IMR-90 (cell line): ENCODE measurements around the gene POLR1E. TPM values are rescaled to one million over a fixed set of nuclear protein-coding genes. Genes with fewer than 3 reads are reported as not detected.
A peak's percentile ranks its signal among the peaks of the same experiment; 100 is the strongest.

Experiments
- ATAC-seq: fragments of 200-7000 bp; cut with Tn5 transposase; 2 replicates; pipeline ENCODE4 v1.9.1; 2020; ENCODE audit warnings: low read depth, mild to moderate bottlenecking, moderate library complexity
- BruUV-seq: library from RNA; stranded (reverse); fragments of 400-500 nt; replicated peaks from 2 replicates; lab custom pipeline; 2021; lab: Mats Ljungman, UMichigan
- CTCF ChIA-PET: fragments of 300-600 bp; formaldehyde crosslinking; extraction: SDS; loops from one replicate; lab custom pipeline; 2021; ENCODE audit warnings: antibody characterized with exemption; lab: Yijun Ruan, JAX
- POLR2A ChIA-PET: fragments of 300-600 bp; sonication (Branson Sonifier 250); formaldehyde crosslinking; loops from one replicate; lab custom pipeline; 2022; ENCODE audit warnings: antibody characterized with exemption; ENCODE audit not compliant: unreplicated experiment; lab: Charles Lee
- DNase-seq: peaks from one replicate; pipeline ENCODE4 v3.0.0; 2013
- H2AFZ ChIP-seq: replicated peaks from 2 replicates; pipeline ENCODE3; 2013; ENCODE audit warnings: low read length, mild to moderate bottlenecking; ENCODE audit not compliant: poor library complexity
- H2AK5ac ChIP-seq: 2 replicates; pipeline ENCODE4 v1.6.1; 2013; ENCODE audit warnings: low read depth, low read length, inconsistent platforms
- H2AK9ac ChIP-seq: replicated peaks from 2 replicates; pipeline ENCODE3; 2013; ENCODE audit warnings: mild to moderate bottlenecking, low read depth, low read length, moderate library complexity; ENCODE audit not compliant: poor library complexity
- H2BK120ac ChIP-seq: 2 replicates; pipeline ENCODE4 v1.6.1; 2013; ENCODE audit warnings: low read depth, low read length, inconsistent platforms
- H2BK15ac ChIP-seq: 3 replicates; pipeline ENCODE4 v1.6.1; 2013; ENCODE audit warnings: low read depth, low read length, inconsistent platforms
- H2BK20ac ChIP-seq: 2 replicates; pipeline ENCODE4 v1.6.1; 2013; ENCODE audit warnings: low read depth, mild to moderate bottlenecking, inconsistent platforms, low read length, moderate library complexity
- H2BK5ac ChIP-seq: 2 replicates; pipeline ENCODE4 v1.6.1; 2013; ENCODE audit warnings: mild to moderate bottlenecking, low read depth, low read length, inconsistent platforms; ENCODE audit not compliant: poor library complexity, severe bottlenecking
- H3K14ac ChIP-seq: replicated peaks from 2 replicates; pipeline ENCODE4 v1.6.1; 2013; ENCODE audit warnings: low read depth, low read length, inconsistent platforms
- H3K18ac ChIP-seq: 2 replicates; pipeline ENCODE4 v1.6.1; 2013; ENCODE audit warnings: low read depth, low read length, control low read depth
- H3K23ac ChIP-seq: 2 replicates; pipeline ENCODE4 v1.6.1; 2013; ENCODE audit warnings: low read depth, low read length, inconsistent platforms
- H3K27ac ChIP-seq: 2 replicates; pipeline ENCODE4 v1.5.1; 2013; ENCODE audit warnings: mild to moderate bottlenecking, control low read depth, low read length; ENCODE audit not compliant: insufficient read depth
- H3K27me3 ChIP-seq: 2 replicates; pipeline ENCODE4 v1.6.1; 2013; ENCODE audit warnings: low read length; ENCODE audit not compliant: control insufficient read depth, insufficient read depth
- H3K36me3 ChIP-seq: 2 replicates; pipeline ENCODE4 v1.6.1; 2013; ENCODE audit warnings: low read length, mixed read lengths; ENCODE audit not compliant: control insufficient read depth, insufficient read depth
- H3K4ac ChIP-seq: 2 replicates; pipeline ENCODE4 v1.6.1; 2013; ENCODE audit warnings: low read depth, low read length, inconsistent platforms
- H3K4me1 ChIP-seq: 2 replicates; pipeline ENCODE4 v1.6.1; 2013; ENCODE audit warnings: low read length, mixed read lengths; ENCODE audit not compliant: control insufficient read depth, insufficient read depth
- H3K4me2 ChIP-seq: 2 replicates; pipeline ENCODE4 v1.6.1; 2013; ENCODE audit warnings: low read depth, mild to moderate bottlenecking, control low read depth, low read length, moderate library complexity
- H3K4me3 ChIP-seq: 2 replicates; pipeline ENCODE4 v1.5.1; 2013; ENCODE audit warnings: low read depth, mild to moderate bottlenecking, control low read depth, low read length, moderate library complexity; ENCODE audit not compliant: insufficient read depth
- H3K56ac ChIP-seq: 2 replicates; pipeline ENCODE4 v1.6.1; 2013; ENCODE audit warnings: low read length, inconsistent platforms; ENCODE audit not compliant: insufficient read depth; ENCODE audit errors: extremely low read depth
- H3K79me1 ChIP-seq, 2 experiments: 2 replicates each; pipeline ENCODE4 v1.6.1; 2013; ENCODE audit warnings: low read length in 2 of 2, inconsistent platforms in 1 of 2, low read depth in 1 of 2
- H3K9ac ChIP-seq: 2 replicates; pipeline ENCODE4 v1.6.1; 2013; ENCODE audit warnings: low read depth, low read length, control low read depth
- H3K9me1 ChIP-seq: 2 replicates; pipeline ENCODE4 v1.6.1; 2013; ENCODE audit warnings: low read length, inconsistent platforms; ENCODE audit not compliant: insufficient read depth
- H3K9me3 ChIP-seq: 2 replicates; pipeline ENCODE4 v1.6.1; 2013; ENCODE audit warnings: low read length; ENCODE audit not compliant: control insufficient read depth, insufficient read depth
- H4K20me1 ChIP-seq: 2 replicates; pipeline ENCODE4 v1.6.1; 2013; ENCODE audit warnings: low read length, inconsistent platforms; ENCODE audit not compliant: insufficient read depth
- H4K5ac ChIP-seq: 2 replicates; pipeline ENCODE4 v1.6.1; 2013; ENCODE audit warnings: mild to moderate bottlenecking, low read depth, low read length, control low read depth
- H4K8ac ChIP-seq, 2 experiments: 2 replicates each; pipeline ENCODE4 v1.6.1; 2013; ENCODE audit warnings: low read depth in 2 of 2, low read length in 2 of 2, control low read depth in 1 of 2, inconsistent platforms in 1 of 2
- H4K91ac ChIP-seq: 2 replicates; pipeline ENCODE4 v1.6.1; 2013; ENCODE audit warnings: low read depth, low read length, inconsistent platforms; ENCODE audit not compliant: insufficient read depth
- MAZ ChIP-seq: IDR thresholded peaks from 2 replicates; pipeline ENCODE4 v1.6.1; 2012; ENCODE audit warnings: low read depth, mild to moderate bottlenecking, low read length, improper control_type of control experiment, moderate library complexity, borderline replicate concordance
- WGBS, 2 experiments: methylation state at CpG; one replicate each; pipeline versions ENCODE4 v1.1.5 to v1.1.7; 2013; ENCODE audit warnings: missing lambda C conversion rate in 2 of 2; ENCODE audit not compliant: insufficient read length in 1 of 2; ENCODE audit errors: extremely low coverage in 2 of 2; 5-methylcytosine and 5-hydroxymethylcytosine counted together
- dilution Hi-C: fragments of 300-500 bp; cut with HindIII; formaldehyde crosslinking; loops from one replicate; pipeline ENCODE4 v1.14.3; 2018; ENCODE audit warnings: low sequenced_read_pairs; ENCODE audit not compliant: unreplicated experiment
- in situ Hi-C: fragments of 300-500 bp; cut with MboI; formaldehyde crosslinking; loops from 3 replicates; pipeline ENCODE4 v1.14.3; 2019; ENCODE audit warnings: low sequenced_read_pairs, inconsistent platforms, mixed read lengths
- intact Hi-C: fragments of 100-400 bp; cut with micrococcal nuclease; formaldehyde crosslinking; loops from 2 replicates; pipeline ENCODE4 v1.10.0; 2022
- polyA plus RNA-seq, 3 experiments: library from polyadenylated mRNA; depleted of rRNA; stranded (reverse); fragments of >200 nt; gene quantifications; 2 replicates each; pipeline ENCODE4 v1.2.3, GENCODE V29; 2012; ENCODE audit warnings: low replicate concordance in 1 of 3
- total RNA-seq: library from RNA; depleted of rRNA; stranded (reverse); fragments of >200 nt; gene quantifications from 2 replicates; pipeline ENCODE4 v1.2.3, GENCODE V29; 2012

POLR1E gene
- total and polyA plus RNA-seq, 2 of the 4 experiments (the other 2 are of a cell fraction): 48.0 to 71.9 TPM

DNA sequence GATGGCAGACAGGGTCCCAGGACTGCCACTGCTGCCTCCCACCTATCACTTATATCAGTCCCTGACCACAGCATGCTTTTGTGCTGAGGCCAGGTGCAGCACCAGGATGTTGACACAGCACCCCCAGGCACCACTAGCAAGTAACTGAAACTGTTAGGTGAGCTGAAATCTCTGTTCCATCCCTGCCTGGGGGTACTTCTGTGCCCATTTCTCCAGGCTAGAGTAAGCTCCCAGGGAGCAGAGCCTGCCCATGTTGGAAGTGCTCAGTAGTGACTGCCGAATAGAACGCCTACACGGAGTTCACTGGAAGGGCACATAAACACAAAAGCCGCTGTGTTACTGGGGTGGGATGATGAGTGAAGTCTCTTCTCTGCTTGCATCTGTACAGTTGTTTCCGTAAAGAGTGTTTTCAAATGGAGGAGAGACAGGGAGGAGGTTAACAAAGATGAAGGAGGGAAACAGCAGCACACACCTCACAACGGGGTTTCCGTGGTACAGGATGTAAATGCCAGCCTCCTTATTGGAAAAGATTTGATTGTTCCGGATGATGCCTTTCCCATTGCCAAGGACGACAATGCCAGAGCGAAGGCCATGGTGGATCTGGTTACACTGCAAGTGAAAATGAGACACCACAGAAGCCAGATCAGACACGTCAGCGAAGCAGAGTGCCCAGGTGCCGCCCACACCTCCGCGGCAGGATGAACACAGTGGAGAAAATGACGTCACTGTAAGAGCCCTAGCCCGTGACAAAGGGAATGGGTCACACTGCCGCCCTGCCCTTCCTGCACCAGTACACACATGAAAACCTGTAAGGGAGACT lies 43.1 kb downstream of the POLR1E start:
- dilution Hi-C loops: no loop called here

More for the DNA sequence above, 43.1 kb downstream of the POLR1E start:
- no peak overlapping the region for H3K4ac ChIP-seq
- no peak overlapping the region for H4K8ac ChIP-seq
- H3K4me3 ChIP-seq: no peak overlapping the region
- DNase-seq (peak; percentile 16), ATAC-seq (no peak; the same call in 1 of the 2 replicates)
- no peak overlapping the region for H2BK5ac ChIP-seq
- H3K4me2 ChIP-seq: no peak overlapping the region
- no peak overlapping the region for H3K27ac ChIP-seq
- no peak for TF ChIP-seq MAZ
- no peak overlapping the region for H2BK120ac ChIP-seq
- H3K9ac ChIP-seq: no peak overlapping the region
- H3K27me3 ChIP-seq: no peaks in the 10 kb centered on the region
- ChIA-PET POLR2A (interaction anchor here (1.0 kb wide), 1 partner anchor 256 kb away, joined by 6 read pairs; no protein-coding TSS in a partner anchor), CTCF (no interaction called here)
- H2BK15ac ChIP-seq: no peak overlapping the region
- no TSS peak for BruUV-seq
- no peak overlapping the region for H2BK20ac ChIP-seq
- intact Hi-C loops (no loop called here), in situ Hi-C loops (no loop called here)
- no peaks in the 10 kb centered on the region; the same call in 1 of the 2 replicates for H3K9me1 ChIP-seq
- no peak overlapping the region for H3K23ac ChIP-seq
- WGBS, 2 experiments: 95% methylated on average over 11 of the region's 18 CpGs; no CpG with 5 or more reads in 1 of the 2 experiments
- peaks cover 26% of the 10 kb centered on the region for H3K36me3 ChIP-seq
- H4K5ac ChIP-seq: no peak overlapping the region
- no peak overlapping the region for H2AK5ac ChIP-seq
- H3K79me1 ChIP-seq: no peaks in the 10 kb centered on the region
- H3K56ac ChIP-seq: no peak overlapping the region
- no peaks in the 10 kb centered on the region for H3K9me3 ChIP-seq
- H4K20me1 ChIP-seq: no peaks in the 10 kb centered on the region
- H2AK9ac ChIP-seq: no peak overlapping the region
- no peak overlapping the region for H4K91ac ChIP-seq
- no peak overlapping the region for H2AFZ ChIP-seq
- no peak overlapping the region for H3K18ac ChIP-seq
- H3K4me1 ChIP-seq: no peaks in the 10 kb centered on the region
- H3K14ac ChIP-seq: no peak overlapping the region
